HG02642 (cell line): ENCODE data around the gene STX8.

Source experiments
- ATAC-seq: cut with Tn5 transposase; IDR thresholded peaks from one replicate; pipeline ENCODE4 v1.9.1; 2021; ENCODE audit warnings: mild to moderate bottlenecking; ENCODE audit not compliant: unreplicated experiment, poor library complexity

Gene STX8

DNA sequence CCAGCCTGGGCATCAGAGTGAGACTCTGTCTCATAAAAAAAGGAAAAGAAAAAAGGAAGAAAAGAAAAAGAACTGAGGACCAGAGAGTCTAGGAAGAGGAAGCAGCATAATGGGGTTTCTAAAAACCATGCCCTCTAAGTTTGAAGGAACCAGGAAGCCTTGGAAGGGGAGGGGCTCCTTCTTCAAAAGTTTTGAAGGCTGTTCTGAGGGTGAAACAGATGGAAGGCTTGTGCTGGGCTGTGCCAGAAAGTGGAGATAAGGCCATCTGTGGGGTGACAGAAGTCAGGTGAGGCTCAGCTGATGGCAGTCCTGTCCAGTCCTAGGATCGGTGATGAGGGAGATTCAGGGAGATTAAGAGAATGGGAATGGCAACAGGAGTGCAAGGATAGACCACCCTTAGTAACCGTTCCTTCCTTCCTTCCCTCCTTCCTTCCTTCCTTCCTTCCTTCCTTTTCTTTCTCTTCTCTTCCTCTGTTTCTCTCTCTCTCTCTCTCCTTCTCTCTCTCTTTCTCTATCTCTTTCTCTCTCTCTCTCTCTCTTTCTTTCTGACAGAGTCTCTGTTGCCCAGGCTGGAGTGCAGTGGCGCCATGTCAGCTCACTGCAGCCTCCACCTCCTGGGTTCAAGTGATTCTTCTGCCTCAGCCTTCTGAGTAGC, 371.7 kb downstream of the STX8 start:
- no peak for ATAC-seq

DNA sequence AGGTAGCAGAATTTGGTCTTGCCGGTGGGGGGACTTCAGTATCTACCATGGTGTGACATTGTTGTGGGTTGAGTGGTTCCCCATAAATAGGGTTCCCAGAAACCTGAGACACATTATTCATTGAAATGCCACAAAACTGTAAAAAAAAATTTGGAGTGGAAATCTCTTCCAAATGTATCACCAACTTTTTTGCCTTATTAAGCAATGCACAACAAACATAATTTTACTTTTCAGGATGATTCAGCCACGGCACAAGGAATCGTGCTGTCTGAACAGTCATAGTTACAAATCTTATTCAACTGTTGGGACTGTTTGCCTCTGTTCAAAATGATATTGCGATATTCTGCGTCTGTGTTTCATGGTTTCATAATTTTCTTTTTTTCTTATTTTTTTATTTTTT, 373.1 kb downstream of the STX8 start:
- no peak for ATAC-seq

GRCh38 chr17:9200699-9201359, 374.8 kb downstream of the STX8 start:
- ATAC-seq: peak; percentile 78
